Measurements from ENCODE around the gene HSPA2. TPM values are rescaled to one million over a fixed set of nuclear protein-coding genes. Genes with fewer than 3 reads are reported as not detected.

Gene HSPA2
- 37.8 to 53.8 TPM (median 41.6 TPM) in 5 replicates for total RNA-seq (2022; extraction: Qiagen RNA extraction; ENCODE audit: low read depth)

GRCh38 chr14:64540208-64541202 is at the start of gene HSPA2:
TSS of gene HSPA2 (plus strand) at chr14:64540741. CDS start at chr14:64540850, 109 bp downstream.

GRCh38 chr14:64503434-64504309 is 36.9 kb upstream of the HSPA2 start, which contains the start of gene ZBTB25:
TSS of gene ZBTB25 (minus strand) at chr14:64503838. CDS start at chr14:64490533, 13,305 bp downstream.

GRCh38 chr14:64504310-64504896 is 36.1 kb upstream of the HSPA2 start, which contains the start of gene ZBTB1:
TSS of gene ZBTB1 (plus strand) at chr14:64504770. CDS start at chr14:64521505, 16,735 bp downstream.

DNA sequence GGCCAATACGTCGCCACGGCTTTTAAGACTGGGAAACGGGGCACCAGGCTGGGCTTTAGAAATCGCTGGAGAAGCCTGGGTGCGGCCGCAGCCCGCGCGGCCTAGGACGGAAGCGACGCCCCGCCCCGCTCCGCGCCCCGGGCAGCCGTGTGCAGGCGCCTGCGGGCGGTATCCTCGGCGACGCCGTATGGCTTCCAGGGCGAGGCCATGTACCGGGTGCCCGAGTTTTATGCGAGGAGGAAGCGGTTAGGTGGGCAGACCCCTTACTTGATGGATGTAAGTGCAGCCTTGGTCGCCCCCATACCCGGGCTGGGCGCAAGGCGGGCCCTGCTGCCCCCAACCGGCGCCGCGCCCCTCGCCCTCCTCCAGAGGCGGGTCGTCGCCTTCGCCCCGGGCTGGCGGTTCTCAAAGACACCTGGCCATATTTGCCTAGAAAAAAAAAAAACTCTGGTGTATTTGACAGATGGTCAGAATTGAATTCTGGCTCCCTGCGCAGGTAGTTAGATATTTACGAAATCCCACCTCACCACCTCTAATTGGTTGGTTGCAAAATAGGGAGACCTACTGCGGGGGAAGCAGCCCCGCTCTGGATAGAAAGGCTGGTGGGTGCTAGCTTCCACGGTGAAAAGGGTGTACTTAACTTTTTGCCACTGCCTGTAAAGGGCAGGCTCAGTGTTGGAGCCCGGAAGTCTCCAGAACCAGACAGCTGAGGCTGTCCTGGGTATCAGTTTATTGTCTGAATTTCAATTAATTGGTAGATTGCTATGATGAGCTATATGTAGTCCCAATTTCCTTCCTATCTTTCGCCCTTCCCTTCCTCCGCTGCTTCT is 9.5 kb downstream of the HSPA2 start, which contains the start of gene PPP1R36:
Gene PPP1R36, plus strand, starts transcription at position 171 of the 830 bp plus-strand sequence. Its CDS starts 37 bp downstream, at position 208.

Other genes with a start within 250 kb of the HSPA2 start
- 0.04 to 0.07 TPM (median 0.05 TPM) in 3 of 5 replicates, not detected in the others for gene ESR2, start 246.4 kb upstream of the HSPA2 start, total RNA-seq (2022; extraction: Qiagen RNA extraction; ENCODE audit: low read depth)
- 114 to 133 TPM (median 122 TPM) in 5 replicates for gene MTHFD1, start 152.4 kb upstream of the HSPA2 start, total RNA-seq (2022; extraction: Qiagen RNA extraction; ENCODE audit: low read depth)
- 0.42 to 0.52 TPM (median 0.45 TPM) in 5 replicates for gene AKAP5, start 75.2 kb upstream of the HSPA2 start, total RNA-seq (2022; extraction: Qiagen RNA extraction; ENCODE audit: low read depth)
- 3.6 to 7.2 TPM (median 6.5 TPM) in 5 replicates for gene ZBTB25, start 36.9 kb upstream of the HSPA2 start, total RNA-seq (2022; extraction: Qiagen RNA extraction; ENCODE audit: low read depth)
- 22.6 to 27.3 TPM (median 26.0 TPM) in 5 replicates for gene ZBTB1, start 36.0 kb upstream of the HSPA2 start, total RNA-seq (2022; extraction: Qiagen RNA extraction; ENCODE audit: low read depth)
- gene PPP1R36, start 9.2 kb downstream of the HSPA2 start, total RNA-seq (2022; extraction: Qiagen RNA extraction; ENCODE audit: low read depth) = 0.21 to 0.57 TPM (median 0.38 TPM) in 5 replicates
- 32.1 to 54.8 TPM (median 51.5 TPM) in 5 replicates for gene PLEKHG3, start 163.7 kb downstream of the HSPA2 start, total RNA-seq (2022; extraction: Qiagen RNA extraction; ENCODE audit: low read depth)